Esophagus squamous epithelium (tissue), 4 donors: ENCODE results near the gene DLG4.

Experiments used
- CTCF ChIP-seq, 6 experiments: fragments of 450-650 bp in 4 of 6; fragments of 200-600 bp in 2 of 6; sonication (generic) in 2 of 6; IDR thresholded peaks; one replicate each; pipeline ENCODE4 v1.5.1; 2016 to 2019; ENCODE audit warnings: antibody characterized with exemption in 6 of 6, mild to moderate bottlenecking in 4 of 6, moderate library complexity in 4 of 6
- POLR2A ChIP-seq, 4 donors: fragments of 450-650 bp; IDR thresholded peaks; one replicate each; pipeline ENCODE4 v1.6.1; 2017; ENCODE audit warnings: antibody characterized with exemption in 4 of 4, mild to moderate bottlenecking in 4 of 4, moderate library complexity in 3 of 4

GRCh38 chr17:7183433-7184090 lies 36.1 kb downstream of the DLG4 start:
- no peak for TF ChIP-seq CTCF (IDR thresholded peaks at IDR 0.05)
- no peak for TF ChIP-seq POLR2A (IDR thresholded peaks at IDR 0.05)
